Stimulated activated CD8-positive, alpha-beta memory T cell treated with anti-CD3 and anti-CD28 coated beads, Interleukin-12 subunit alpha, Interleukin-12 subunit beta, amount 100 ng/mL, for 1 hour (primary cell): Measurements from ENCODE around the gene LGMN.
"Not testable (repeated sequence)": the region's sequence is repeated elsewhere in the genome, so short reads cannot be mapped to it uniquely, and the experiment has no call there.

ENCODE experiments used
- DNase-seq: peaks from one replicate; pipeline ENCODE4 v3.0.0-alpha.2; 2020; ENCODE audit warnings: low read depth

Gene LGMN

DNA sequence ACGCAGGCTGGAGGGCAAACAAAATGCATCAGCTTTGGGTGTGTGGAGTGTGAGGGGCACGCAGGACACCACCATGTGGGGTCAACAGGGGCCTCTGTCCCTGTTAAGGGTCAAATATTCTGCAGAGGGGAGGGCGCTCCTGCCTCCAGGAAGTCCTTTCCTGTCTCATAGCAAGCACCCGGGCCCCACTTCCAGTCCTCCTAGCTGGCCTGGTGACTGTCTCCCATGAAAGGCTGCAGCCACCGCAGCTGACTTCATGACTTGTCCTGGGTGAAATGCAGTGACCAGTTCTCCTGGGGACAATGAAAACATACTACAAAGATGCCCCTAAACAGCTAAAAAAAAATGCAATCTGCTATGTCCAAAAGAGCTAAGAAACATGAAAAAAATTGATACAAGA is 53.6 kb downstream of the LGMN start:
- DNase-seq: no peak

DNA sequence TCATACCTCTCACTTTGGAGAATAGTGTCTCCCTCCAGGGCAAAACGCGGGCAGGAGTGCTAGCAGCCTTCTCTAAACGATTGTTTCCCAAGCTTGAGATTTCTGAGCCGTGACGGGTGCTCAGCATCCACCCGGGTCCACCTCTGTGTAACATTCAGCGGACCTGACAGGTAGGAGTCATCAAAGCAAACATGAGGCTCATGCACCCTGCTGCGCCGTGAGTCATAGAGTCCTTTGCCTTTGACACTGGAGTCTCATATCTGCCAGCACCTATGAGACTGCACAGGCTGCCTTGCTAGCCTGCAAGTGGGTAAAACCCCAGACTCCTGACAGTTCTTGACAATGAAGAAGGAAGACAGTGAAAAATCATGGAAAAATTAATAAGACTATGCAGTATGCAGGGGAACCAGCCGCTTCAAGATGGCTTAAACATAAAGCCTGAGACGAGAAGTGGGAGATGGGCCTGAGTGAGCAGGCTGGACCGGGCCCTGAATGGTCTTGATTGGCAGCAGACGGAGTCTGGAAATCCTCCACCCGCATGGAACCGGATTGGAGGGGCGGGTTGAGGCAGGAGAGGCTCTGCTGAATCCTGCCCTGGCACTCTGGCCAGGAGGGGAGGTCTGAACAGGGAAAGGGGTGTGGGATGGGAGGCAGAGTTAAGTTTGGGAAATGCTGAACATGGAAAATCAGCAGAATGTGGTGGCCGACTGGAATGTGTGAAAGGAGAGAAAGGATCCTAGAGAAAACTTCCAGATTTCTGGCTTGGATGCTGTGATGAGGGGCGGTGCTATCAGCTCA is 54.2 kb downstream of the LGMN start:
- no peak for DNase-seq

DNA sequence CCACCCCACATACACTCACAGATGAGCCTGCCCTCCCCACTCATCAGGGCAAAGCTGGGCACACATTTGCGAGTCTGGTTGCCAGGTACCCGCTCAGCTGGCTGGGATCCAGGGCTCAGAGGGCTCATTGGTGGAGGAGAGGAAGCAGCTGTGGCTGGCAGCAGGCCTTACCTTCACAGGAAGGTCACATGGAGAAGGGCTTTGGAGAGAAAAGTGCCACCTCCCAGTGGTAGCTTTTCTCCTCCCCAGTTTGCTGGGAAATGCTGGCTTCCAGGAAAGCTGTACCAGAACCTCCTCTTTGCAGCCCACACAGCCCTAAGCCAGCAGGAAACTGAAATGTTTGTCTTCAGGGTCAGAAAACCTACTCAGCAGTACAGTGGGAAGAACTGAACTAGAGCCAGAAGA is 55.6 kb downstream of the LGMN start:
- DNase-seq: peak; percentile 21

DNA sequence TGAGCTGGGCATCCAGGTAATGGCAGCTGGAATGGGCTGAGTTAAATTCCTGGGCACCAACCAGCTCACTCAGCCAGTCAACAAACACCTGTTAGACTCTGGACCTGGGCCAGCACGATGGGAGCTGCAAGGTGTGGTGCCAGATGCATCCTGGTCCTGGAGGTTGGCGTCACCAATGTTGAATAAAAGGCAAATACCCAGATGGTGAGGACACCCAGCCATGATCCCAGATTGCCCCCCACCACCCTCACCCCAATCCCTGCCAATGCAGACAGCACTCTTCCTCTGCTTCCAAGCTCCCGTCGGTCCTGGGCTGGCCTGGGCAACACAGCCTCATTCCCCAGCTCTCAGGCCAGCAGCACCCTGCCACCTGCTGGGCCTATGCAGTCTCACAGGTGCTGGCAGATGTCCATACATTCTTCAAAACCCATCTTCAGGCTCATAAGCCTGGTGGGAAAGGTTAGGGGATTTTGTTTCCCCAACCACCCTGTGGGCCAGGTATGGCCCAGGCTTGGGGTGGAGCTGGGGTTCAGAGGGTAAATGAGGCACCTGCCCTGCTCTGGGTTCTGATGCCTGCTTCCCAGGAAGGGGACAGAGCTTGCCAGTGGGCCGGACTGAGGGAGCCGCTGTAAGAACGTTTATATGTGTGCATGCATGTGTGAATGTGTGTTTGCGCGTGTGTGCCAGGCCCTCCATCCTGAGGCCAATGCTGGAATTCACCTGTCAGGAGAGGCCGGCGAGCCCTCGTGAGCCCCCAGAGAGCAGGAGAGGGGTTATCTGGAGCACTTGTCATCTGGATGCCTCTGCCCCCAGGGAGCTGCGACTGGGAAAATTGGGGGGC is 58.0 kb downstream of the LGMN start:
- no peak for DNase-seq

DNA sequence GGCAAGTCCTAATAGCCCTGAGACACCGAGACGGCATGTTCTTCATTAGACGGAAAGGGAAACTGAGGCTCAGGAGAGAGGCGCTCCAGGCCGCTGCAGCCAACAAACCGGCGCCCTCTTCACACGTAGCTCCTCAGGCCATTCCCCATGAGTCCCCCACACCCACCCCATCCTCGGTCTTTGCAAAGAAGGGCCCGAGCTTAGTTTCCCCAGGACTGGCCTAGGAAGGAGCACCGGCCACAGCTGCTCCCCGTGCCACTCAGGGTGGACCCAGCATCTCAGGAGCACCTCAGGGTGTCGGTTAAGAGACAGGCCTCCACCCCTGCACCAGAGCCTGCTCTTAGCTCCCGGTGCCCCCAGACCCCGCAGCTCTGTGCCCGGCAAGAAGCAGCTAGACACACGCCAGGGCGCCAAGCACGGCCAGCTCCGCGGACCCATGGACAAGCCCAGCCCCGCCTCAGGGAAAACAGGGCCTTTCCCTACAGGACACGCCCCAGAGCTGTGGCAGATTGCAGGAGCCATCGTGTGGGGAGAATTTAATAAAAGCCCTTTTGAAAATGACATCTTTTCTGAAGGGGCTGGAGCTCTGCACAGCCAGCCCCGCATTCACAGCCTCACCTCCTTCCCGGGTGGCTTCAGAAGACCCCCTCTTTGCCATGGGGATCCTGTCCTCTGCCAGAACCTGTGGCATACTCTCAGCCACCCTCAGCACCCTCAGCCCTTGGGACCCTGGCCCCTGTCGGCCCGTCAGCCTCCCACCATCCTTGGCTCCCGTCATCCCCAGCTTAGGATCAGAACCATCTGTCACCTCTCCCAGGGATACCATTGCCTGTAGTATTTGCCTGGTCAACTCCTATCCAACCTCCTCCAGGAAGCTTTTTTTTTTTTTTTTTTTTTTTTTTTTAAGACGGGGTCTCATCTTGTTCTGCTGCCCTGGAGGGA is 59.7 kb downstream of the LGMN start:
- no peak for DNase-seq

DNA sequence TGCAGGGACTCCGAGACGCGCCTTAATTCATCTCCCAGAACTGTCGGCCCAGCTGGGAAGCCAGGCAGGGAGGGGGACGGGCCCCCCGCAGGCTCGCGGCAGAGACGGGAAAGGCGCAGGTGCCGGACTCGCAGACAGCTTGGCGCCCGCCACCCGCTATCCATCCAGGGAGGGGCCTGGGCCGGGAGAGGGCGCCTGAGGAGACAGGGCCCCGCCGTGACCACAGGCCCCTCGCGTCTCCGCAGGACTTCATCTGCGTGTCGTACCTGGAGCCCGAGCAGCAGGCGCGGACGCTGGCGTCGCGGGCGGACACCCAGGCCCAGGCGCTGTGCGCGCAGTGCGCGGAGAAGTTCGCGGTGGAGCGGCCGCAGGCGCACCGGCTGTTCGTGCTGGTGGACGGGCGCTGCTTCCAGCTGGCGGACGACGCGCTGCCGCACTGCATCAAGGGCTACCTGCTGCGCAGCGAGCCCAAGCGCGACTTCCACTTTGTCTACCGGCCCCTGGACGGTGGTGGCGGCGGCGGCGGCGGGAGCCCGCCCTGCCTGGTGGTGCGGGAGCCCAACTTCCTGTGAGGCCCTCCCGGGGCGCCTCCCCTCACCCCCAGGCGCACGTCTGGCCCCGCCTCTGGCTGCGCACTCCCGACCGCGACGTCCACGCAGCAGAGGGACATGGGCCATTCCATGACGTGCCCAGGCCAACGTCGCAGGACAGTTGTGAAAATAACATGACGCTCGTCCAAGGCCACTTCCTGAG is 60.6 kb downstream of the LGMN start:
- DNase-seq: no peak

DNA sequence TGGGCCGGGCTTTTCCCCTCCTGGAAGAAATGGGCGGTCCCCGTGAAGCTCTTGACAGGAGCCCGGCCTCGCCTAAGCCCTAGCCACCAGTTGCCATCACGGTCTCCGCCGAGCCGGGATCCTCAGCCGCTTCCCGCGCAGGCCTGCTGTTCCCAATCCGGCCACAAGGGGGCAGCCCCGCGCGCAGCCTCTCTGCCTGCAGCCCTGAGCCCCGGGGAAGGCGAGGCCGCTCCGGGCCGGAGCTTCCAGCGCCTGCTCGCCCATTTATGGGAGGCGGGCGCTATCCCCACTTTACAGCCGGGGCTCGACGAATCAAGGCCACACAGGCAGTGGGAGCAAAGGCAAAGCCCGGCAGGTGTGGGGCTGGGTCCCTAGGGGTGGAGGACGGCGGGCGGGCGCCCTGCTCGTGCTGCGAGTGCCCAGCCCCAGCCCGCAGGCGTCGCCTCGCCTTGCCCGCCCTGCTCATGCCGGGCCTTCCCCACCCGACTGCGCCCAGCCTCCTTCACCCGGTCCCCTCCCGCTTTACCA is 61.5 kb downstream of the LGMN start:
- DNase-seq: no peak

DNA sequence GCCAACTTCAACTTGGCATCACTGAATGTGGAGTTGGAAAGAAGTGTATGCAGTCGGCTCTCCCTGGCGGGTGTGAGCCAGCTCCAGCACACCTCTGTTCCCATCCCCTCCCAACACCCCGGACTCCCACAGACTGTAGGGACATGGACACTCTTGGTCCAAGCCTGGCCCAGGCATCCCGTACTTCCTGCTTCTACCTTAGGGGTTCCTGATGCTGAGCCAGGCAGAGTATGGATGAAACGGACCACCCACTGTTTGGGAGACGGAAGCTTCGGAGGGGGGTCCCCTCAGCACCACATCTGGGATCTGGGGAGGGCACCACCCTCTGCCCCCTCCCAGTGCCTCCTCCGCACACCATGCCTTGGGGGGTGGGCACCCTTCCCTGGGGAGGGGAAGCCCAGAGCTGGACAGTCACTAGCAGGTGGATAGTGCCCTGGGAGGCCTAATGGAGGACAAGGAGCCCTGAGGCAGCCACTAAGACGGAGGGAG is 62.0 kb downstream of the LGMN start:
- no peak for DNase-seq

DNA sequence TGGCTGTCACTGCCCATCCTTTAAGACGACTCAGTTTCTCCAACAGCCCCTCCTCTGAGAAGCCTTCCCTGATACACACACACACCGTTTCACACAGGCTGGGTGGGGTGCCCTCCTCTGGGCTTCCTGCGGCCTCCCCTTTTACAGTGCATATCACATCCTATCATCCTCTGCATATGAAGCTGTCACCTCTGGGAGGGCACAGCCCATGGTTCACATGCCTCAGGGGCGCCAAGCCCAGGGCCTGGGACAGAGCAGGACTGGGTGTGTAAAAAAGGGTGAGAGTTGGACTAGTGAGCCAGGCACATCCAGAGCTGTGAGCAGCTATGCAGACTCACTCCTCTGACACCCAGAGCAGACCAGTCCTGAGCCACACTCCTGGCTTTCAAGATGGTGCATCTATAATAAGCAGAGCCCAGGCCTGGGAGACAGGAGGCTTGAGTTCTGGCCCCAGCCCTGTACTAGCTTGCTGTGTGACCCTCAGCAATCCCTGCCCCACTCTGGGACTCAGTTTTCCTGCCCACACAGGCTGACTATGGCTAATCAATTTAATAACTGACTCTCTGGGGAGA is 62.6 kb downstream of the LGMN start:
- DNase-seq: no peak

DNA sequence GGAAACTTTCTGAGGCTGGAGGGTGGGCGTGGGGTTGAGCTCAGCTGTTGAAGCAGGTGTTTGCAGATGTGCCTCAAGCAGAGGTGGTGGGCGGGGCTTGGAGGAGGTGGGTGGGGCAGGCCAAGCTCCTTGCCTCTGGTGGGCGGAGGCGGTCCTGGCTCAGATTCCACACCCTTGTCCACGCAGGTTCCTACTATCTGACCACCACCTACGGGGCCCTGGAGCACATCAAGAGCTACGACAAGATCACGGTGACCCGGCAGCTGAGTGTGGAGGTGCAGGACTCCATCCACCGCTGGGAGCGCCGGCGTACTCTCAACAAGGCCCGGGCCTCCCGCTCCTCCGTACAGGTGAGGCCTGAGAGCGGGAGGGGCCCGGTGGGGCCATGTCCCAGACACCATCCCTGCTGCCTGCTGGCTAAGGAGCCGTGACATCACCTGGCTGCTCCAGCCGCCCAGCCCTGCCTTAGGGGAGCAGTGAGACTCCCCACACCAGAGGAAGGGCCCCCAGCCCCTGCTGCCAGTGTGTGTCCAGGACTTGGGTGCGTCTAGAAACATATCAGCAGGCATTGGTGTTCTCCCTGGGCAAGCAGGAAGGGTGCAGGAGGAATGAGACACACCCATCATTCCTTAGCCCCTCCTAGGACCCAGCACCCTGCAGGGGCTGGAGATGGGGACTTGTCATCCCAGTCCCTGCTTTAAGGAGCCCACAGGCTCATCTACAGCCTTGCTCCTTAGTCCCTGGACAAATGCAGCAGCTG is 63.4 kb downstream of the LGMN start:
- DNase-seq: no peak

DNA sequence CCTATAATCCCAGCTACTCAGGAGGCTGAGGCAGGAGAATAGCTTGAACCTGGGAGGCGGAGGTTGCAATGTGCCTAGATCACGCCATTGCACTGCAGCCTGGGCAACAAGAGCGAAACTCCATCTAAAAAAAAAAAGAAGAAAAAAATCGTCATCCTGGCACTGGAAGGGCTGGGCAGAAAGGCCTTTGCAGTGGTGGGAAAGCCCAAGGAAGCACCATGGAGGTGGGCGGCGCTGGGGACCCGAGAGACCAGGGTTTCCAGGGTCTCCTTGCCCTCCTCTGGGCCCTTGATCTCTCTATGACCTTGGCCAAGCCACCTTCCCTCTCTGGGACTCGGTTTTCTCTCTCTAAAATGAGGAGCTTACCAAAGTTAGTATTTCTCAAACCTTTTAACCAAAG is 65.4 kb downstream of the LGMN start:
- DNase-seq: no peak

DNA sequence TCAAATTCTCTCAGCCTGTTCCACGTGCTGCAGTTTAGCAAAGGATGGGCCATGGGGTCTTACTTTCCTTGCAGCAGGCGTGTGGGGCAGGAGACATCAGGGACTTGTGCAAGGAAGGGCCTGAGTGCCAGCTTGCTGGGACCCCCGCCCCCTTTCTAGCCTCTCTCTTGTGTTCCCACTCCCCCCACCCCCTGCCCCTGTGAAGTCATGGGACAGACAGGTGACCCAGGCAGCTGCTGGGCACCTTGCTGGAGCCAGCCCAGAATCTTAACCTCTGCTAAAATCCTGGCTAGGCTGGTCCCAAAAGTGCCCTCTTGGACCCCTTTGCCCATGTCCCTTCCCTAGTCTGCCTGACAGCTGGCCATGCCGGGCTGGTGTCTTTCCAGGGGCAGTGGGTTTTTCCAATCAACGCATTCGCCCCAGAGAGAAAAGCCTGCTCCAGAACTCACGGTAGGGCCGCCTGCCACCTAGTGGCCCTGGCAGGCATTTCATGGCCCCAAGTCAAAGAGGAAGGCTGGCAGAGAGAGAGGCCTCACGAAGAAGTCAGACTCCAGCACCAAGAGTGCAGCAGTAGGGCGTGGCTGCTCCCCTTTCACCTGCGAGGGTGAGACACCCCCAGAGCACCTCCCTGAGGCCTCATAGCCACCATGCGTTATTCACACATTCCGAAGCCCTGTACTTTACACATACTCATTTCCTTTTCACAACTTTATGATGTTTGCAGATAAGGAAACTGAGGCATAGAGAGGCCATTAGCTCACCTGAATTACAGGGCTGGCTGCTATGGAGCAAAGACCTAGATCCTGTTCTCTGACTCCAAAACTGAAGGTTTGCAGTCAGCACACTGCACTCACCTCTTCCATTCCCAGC is 67.4 kb downstream of the LGMN start:
- peak; percentile 60 for DNase-seq

DNA sequence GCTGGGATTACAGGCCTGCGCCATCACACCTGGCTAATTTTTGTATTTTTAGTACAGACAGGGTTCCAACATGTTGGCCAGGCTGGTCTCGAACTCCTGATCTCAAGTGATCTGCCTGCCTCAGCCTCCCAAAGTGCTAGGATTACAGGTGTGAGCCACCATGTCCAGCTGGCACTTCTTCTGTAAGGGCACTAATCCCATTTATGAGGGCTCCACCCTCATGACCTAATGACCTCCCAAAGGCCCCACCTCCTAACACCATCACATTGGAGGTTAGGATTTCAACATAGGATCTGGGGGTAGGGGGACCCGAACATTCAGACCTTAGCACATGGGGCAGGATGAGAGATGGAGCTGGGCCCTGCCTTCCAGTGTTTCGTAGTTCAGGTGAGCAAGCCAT is 68.1 kb downstream of the LGMN start:
- DNase-seq: not testable (repeated sequence)

DNA sequence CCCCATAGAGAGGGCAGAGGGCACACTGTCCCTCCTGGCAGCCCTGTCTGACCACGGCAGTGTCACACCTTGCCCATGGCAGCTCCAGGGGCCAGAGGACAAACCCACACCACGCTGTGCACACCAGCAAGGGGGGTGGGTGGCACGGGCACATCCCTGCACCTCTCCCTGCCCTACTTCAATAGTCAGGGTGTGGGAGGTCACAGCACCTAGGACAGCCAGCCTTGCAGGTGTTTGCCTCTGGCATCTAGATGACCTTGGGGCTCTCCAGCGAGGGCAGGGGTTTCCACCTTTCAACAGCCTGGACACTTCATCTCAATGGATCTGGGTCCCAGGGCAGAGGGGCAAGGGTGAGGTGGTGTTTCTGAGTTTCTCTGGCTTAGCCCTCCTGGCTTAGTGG is 69.2 kb downstream of the LGMN start:
- no peak for DNase-seq

DNA sequence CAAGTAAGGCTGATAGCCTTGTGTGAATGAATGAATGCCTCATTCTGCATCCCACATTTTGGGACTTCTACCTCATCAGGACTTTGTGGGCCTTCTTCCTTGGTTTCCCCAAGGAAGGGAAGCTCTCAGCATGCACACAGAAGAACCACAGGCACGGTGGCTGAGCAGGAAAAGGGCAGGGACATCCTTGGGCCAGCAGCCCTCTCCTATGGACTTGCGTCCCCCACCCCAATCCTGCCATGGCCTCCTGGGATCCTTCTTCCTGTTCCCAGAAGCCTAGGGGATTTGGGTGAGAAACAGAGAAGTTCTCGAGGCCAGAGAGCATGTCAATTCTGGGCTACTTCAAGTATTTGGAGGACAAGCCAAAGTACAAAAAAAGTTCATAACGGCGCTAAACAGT is 69.7 kb downstream of the LGMN start:
- DNase-seq: no peak

DNA sequence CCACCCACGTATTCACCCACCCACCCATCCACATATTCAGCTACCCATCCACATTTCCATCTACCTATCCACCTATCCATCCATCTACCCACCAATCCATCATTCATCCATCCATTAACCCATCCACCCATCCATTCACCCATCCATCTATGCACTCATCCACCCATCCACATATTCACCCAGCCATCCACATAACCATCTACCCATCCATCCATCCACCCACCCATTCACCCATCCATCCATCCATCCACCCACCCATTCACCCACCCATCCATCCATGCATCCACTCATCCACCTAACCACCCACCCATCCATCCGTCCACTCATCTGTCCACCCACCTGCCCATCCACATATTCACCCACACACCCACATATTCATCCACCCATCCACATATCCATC is 70.5 kb downstream of the LGMN start:
- DNase-seq: no peak

DNA sequence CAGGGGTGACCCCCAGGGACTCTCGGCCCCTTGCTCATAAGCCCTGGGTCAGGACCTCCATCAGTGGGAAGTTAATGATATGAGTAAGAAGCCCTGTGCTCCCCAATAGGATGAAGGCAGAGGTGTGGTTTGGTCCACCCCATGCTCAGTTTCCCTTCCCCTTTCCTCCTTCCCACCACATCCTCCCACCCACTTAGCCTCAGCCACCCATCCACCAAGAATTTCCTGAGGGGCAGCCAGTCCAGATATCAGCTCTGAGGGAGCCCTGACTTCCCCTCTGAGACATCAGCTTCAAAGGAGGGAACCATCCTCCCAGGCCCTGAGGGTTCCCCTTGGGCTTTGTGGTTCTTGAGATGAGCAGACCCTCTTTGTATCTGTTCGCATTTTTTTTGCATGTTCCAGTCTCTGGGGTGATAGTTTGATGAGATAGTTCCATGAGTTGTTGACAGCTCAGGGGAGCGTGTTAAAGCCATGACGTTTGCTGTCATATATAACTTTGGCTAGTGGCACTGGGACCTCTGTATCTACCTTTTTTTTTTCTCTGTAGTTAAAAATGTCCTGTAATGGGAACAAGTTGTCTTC is 71.2 kb downstream of the LGMN start:
- DNase-seq: no peak

DNA sequence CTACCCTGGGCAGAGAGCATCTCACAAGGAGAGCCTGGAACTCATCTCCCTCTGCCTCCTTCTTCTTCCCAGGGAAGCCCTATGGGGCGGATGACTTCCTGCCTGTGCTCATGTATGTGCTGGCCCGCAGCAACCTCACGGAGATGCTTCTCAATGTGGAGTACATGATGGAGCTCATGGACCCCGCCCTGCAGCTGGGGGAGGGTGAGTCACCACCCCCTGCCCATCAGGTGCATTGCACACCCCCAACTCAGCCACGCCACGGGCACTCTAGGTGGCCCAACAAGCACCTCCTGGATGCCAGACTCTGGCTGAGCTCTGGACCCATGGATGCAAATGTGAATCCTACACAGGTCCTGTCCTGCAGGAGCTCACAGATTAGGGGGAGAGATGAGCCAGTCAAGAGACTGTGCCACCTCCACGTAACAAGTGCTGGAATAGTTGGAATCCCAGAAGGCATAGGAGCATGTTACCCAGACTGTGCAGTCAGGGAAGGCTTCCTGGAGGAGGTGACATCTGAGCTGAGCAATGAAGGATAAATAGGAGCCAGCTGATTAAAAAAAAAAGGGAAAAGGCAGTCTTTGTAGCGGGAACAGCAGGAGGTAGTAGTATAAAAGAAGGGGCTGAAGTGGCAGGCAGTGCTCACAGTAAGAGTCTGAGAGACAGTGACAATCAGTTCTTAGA is 71.9 kb downstream of the LGMN start:
- DNase-seq: no peak
